Tibial artery (tissue), 4 donors: ENCODE results near the gene PPP1R1A.

ENCODE experiments used
- DNase-seq, 2 donors: peaks; one replicate each; pipeline ENCODE4 v3.0.0-alpha.2; 2019
- H3K27ac ChIP-seq, 2 donors: fragments of 200-600 bp; sonication (generic) in 1 of 2; 1 replicate in 1 of 2; 2 replicates in 1 of 2; pipeline ENCODE4 v1.5.1; 2018 to 2019; ENCODE audit warnings: mild to moderate bottlenecking in 1 of 2
- H3K27me3 ChIP-seq, 2 donors: fragments of 200-600 bp; sonication (generic) in 1 of 2; one replicate each; pipeline versions ENCODE4 v1.5.1 to v1.6.0; 2016 to 2019
- H3K36me3 ChIP-seq, 3 donors: fragments of 200-600 bp; sonication (generic) in 2 of 3; one replicate each; pipeline ENCODE4 v1.5.1; 2016 to 2019; ENCODE audit warnings: mild to moderate bottlenecking in 2 of 3
- H3K4me1 ChIP-seq, 4 donors: fragments of 200-600 bp; sonication (generic) in 2 of 4; 1 replicate in 3 of 4; 2 replicates in 1 of 4; pipeline ENCODE4 v1.5.1; 2016 to 2019
- H3K4me3 ChIP-seq, 2 donors: fragments of 200-600 bp; sonication (generic) in 1 of 2; 1 replicate in 1 of 2; 2 replicates in 1 of 2; pipeline ENCODE4 v1.5.1; 2018 to 2019; ENCODE audit warnings: mild to moderate bottlenecking in 2 of 2
- H3K9me3 ChIP-seq, 3 donors: fragments of 200-600 bp; sonication (generic) in 1 of 3; one replicate each; pipeline ENCODE4 v1.5.1; 2016 to 2019
- intact Hi-C: fragments of 100-400 bp; cut with DNase I; formaldehyde crosslinking; loops from one replicate; pipeline ENCODE4 v1.15.0; 2023; ENCODE audit warnings: low total_unique reads
- TF ChIP-seq, protein P1 (sequence below), 2 experiments: fragments of 200-600 bp in 1 of 2; fragments of 450-650 bp in 1 of 2; IDR thresholded peaks; one replicate each; pipeline ENCODE4 v1.5.1; 2017 to 2019; ENCODE audit warnings: antibody characterized with exemption in 2 of 2, mild to moderate bottlenecking in 1 of 2, moderate library complexity in 1 of 2

PPP1R1A gene

DNA sequence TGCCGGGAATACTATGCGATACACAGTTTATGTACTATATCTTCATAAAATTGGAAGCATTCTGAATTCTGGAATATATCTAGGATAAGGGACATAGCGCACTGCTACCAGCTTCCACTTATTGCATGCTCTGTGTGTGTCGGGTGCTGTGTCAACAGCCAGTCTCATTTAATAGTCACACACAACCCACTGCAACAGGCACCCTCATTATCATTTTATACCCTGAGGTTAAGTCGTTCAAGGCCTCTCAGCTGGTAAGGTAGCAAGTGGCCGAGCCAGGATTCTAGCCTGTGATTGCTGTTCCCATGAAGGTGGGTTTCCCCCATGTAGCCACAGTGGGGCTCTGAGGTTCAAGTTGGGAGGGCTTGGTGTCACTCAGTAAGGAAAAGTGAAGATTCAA is 7.0 kb downstream of the PPP1R1A start:
- Histone ChIP-seq H3K9me3 (no peaks in the 10 kb centered on the region), H3K27me3 (no peaks in the 10 kb centered on the region), H3K4me1 (peaks cover 0 to 10% (median 5%) of the 10 kb centered on the region in 4 donors), H3K36me3 (peaks cover 0 to 23% (median 10%) of the 10 kb centered on the region in 3 donors), H3K27ac (no peak overlapping the region), H3K4me3 (no peak overlapping the region)
- TF ChIP-seq, protein P1, sequence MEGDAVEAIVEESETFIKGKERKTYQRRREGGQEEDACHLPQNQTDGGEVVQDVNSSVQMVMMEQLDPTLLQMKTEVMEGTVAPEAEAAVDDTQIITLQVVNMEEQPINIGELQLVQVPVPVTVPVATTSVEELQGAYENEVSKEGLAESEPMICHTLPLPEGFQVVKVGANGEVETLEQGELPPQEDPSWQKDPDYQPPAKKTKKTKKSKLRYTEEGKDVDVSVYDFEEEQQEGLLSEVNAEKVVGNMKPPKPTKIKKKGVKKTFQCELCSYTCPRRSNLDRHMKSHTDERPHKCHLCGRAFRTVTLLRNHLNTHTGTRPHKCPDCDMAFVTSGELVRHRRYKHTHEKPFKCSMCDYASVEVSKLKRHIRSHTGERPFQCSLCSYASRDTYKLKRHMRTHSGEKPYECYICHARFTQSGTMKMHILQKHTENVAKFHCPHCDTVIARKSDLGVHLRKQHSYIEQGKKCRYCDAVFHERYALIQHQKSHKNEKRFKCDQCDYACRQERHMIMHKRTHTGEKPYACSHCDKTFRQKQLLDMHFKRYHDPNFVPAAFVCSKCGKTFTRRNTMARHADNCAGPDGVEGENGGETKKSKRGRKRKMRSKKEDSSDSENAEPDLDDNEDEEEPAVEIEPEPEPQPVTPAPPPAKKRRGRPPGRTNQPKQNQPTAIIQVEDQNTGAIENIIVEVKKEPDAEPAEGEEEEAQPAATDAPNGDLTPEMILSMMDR (IDR thresholded peaks at IDR 0.05): no peak
- DNase-seq: no peak
- intact Hi-C loops: no loop called here

DNA sequence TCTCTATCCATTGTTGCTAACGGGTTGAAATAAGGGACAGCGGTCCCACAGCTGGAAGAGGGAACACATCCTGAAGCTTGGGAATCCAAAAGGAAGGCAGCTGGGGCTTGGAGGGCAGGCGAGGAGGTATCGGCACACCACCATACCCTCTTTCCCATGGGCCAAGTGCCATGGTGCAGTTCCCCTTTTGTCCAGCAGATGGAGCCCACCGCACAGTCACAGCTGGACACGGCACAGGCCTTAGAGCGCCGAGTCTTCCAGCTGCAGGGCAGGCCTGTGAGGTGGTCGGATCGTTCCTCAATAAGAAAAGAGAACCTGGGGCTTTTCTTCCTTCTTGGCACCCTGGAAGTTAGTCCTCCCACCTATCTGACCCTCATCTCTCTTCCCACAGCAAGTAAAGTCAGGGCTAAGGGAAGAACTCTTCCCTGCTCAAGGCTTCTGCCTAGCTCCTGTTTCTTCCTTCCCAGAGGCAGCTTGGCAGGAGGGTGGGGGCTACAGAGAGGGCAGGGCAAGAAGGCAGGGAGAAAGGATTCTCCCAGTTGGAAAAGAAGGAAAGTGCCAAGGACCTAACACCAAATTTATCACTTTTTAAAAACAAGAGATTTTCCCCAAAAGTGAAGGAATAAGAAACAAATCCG is 8.6 kb downstream of the PPP1R1A start:
- Histone ChIP-seq H3K27me3 (no peaks in the 10 kb centered on the region), H3K4me3 (no peak overlapping the region), H3K36me3 (peaks cover 0 to 36% (median 25%) of the 10 kb centered on the region in 3 donors), H3K4me1 (peaks cover 0 to 8% (median 4%) of the 10 kb centered on the region in 4 donors), H3K9me3 (no peaks in the 10 kb centered on the region), H3K27ac (peak overlapping the region in 1 of 2 donors; percentile 41)
- TF ChIP-seq, protein P1 (IDR thresholded peaks at IDR 0.05): peak; percentile 98 to 99
- peak; percentile 88 to 91 for DNase-seq
- intact Hi-C loops: no loop called here

- peaks cover 0 to 8% (median 4%) of the 10 kb centered on the region in 4 donors for H3K4me1 ChIP-seq
- intact Hi-C loops: no loop called here
- H3K27ac ChIP-seq: no peak overlapping the region
- no peak for DNase-seq
- H3K36me3 ChIP-seq: peaks cover 0 to 41% (median 25%) of the 10 kb centered on the region in 3 donors
- TF ChIP-seq, protein P1 (IDR thresholded peaks at IDR 0.05): no peak
- H3K27me3 ChIP-seq: no peaks in the 10 kb centered on the region
- no peaks in the 10 kb centered on the region for H3K9me3 ChIP-seq
- no peak overlapping the region for H3K4me3 ChIP-seq
Measured at GRCh38 chr12:54579258-54579657, 9.2 kb downstream of the PPP1R1A start.

- H3K27me3 ChIP-seq: no peaks in the 10 kb centered on the region
- H3K36me3 ChIP-seq: peaks cover 0 to 45% (median 25%) of the 10 kb centered on the region in 3 donors
- H3K4me3 ChIP-seq: no peak overlapping the region
- H3K4me1 ChIP-seq: peaks cover 0 to 8% (median 4%) of the 10 kb centered on the region in 4 donors
- H3K9me3 ChIP-seq: no peaks in the 10 kb centered on the region
- TF ChIP-seq, protein P1 (IDR thresholded peaks at IDR 0.05): no peak
- intact Hi-C loops: no loop called here
- H3K27ac ChIP-seq: no peak overlapping the region
- DNase-seq: no peak
Measured at GRCh38 chr12:54578778-54579177, 9.7 kb downstream of the PPP1R1A start.

DNA sequence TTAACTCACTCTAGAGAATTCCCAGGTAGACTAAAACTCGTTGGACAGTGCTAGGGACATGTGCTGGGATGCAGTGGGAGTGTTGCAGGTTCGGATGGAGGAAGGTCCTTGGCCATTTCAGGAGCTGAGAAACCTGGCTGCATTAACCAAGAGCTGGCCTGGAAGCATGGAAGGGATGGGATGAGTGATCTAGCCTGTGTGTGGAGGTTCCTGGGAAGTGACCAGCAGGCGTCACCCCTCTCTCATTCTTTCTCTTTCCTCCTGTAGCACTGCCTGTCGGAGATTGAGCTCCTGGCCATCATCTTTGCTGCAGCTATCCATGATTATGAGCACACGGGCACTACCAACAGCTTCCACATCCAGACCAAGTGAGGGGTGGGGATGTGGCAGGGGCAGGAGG is 15.6 kb downstream of the PPP1R1A start:
- H3K4me1 ChIP-seq: no peaks in the 10 kb centered on the region

More for the DNA sequence above, 15.6 kb downstream of the PPP1R1A start:
- no peak overlapping the region for H3K4me3 ChIP-seq
- TF ChIP-seq, protein P1 (IDR thresholded peaks at IDR 0.05): no peak
- H3K9me3 ChIP-seq: no peaks in the 10 kb centered on the region
- no peak for DNase-seq
- peaks cover 4 to 84% (median 48%) of the 10 kb centered on the region in 3 donors for H3K36me3 ChIP-seq
- no peak overlapping the region for H3K27ac ChIP-seq
- intact Hi-C loops: no loop called here
- no peaks in the 10 kb centered on the region for H3K27me3 ChIP-seq
